HL-60 (cell line): ENCODE measurements around the gene TMEM9.

Experiments
- DNase-seq, 2 experiments: peaks; one replicate each; pipeline ENCODE4 v3.0.0-alpha.2; 2010 to 2020; ENCODE audit warnings: low read depth in 1 of 2, low spot score in 1 of 2
- H3K27ac ChIP-seq: fragments of 250-450 bp; sonication (Bioruptor Pico); replicated peaks from 2 replicates; pipeline ENCODE4 v1.5.1; 2020; ENCODE audit warnings: mild to moderate bottlenecking, moderate library complexity
- H3K27me3 ChIP-seq: fragments of 250-450 bp; sonication (Bioruptor Pico); 2 replicates; pipeline ENCODE4 v1.5.1; 2021; ENCODE audit warnings: mild to moderate bottlenecking, moderate library complexity; ENCODE audit not compliant: insufficient read depth, poor library complexity, severe bottlenecking
- H3K4me3 ChIP-seq: replicated peaks from 2 replicates; pipeline ENCODE4 v1.5.1; 2011; ENCODE audit warnings: mild to moderate bottlenecking, control low read depth, low read length; ENCODE audit not compliant: insufficient read depth
- GABPA ChIP-seq: IDR thresholded peaks from 2 replicates; pipeline ENCODE4 v1.6.1; 2012; ENCODE audit warnings: low read depth
- POLR2AphosphoS5 ChIP-seq: IDR thresholded peaks from 2 replicates; pipeline ENCODE4 v1.6.1; 2012; ENCODE audit warnings: low read depth
- SPI1 ChIP-seq: IDR thresholded peaks from 2 replicates; pipeline ENCODE4 v1.6.1; 2012; ENCODE audit warnings: low read depth, mild to moderate bottlenecking, borderline replicate concordance
- TF ChIP-seq, protein P1 (sequence below): IDR thresholded peaks from 2 replicates; pipeline ENCODE4 v1.6.1; 2012; ENCODE audit warnings: low read depth; ENCODE audit not compliant: insufficient replicate concordance
- TF ChIP-seq, protein P2 (sequence below): IDR thresholded peaks from one replicate; pipeline ENCODE4 v1.5.1; 2011; ENCODE audit warnings: low read length, control low read depth, inconsistent platforms; ENCODE audit not compliant: insufficient read depth

TMEM9 gene

DNA sequence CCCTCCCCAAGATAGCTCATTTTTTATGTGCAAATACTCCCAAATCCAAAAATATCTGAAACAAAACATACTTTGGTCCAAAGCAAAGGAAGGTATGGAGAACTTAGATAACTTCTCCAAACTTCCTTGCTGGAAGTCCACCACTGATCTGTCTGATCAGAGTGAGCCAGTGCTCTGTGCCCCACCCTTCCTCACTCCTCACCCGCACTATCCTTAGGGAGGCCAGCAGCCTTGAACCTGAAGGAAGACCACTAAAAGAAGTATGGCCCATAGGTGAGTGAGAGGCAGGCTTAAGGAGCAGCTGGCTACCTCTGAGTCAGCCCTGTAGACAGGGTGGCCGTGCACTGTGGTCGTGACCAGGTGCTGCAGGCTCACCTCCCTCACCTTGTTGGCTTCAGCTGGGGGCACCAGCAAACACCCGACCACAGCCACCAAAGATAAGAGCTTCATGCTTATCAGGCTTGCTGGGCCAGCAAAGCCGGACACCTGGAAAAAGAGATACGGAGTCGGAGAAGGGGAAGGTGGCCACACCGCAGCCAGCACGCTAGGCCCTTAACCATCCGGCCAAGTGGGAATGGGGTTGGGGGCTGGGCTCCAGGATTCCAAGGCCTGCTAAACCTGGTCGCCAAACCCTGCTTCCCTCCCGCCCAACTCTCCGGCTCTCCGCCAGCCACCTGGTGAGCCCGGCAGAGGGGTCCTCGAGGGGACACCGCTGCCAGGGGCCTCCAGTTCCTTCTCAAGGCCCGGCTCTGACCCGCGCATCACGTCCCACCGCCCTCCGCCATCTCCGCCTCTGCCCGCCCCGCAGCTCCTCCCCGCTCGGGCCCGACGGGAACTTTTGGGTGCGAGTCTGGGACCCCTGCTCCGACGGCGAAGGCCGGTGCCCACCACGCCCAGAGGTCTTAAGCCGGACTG is 543 bp downstream of the TMEM9 start:
- Histone ChIP-seq H3K27me3 (no peaks in the 10 kb centered on the region), H3K4me3 (peak overlapping the region; percentile 72), H3K27ac (peak overlapping the region; percentile 36)
- TF ChIP-seq POLR2AphosphoS5 (no peak), SPI1 (no peak), GABPA (no peak)
- TF ChIP-seq, protein P1, sequence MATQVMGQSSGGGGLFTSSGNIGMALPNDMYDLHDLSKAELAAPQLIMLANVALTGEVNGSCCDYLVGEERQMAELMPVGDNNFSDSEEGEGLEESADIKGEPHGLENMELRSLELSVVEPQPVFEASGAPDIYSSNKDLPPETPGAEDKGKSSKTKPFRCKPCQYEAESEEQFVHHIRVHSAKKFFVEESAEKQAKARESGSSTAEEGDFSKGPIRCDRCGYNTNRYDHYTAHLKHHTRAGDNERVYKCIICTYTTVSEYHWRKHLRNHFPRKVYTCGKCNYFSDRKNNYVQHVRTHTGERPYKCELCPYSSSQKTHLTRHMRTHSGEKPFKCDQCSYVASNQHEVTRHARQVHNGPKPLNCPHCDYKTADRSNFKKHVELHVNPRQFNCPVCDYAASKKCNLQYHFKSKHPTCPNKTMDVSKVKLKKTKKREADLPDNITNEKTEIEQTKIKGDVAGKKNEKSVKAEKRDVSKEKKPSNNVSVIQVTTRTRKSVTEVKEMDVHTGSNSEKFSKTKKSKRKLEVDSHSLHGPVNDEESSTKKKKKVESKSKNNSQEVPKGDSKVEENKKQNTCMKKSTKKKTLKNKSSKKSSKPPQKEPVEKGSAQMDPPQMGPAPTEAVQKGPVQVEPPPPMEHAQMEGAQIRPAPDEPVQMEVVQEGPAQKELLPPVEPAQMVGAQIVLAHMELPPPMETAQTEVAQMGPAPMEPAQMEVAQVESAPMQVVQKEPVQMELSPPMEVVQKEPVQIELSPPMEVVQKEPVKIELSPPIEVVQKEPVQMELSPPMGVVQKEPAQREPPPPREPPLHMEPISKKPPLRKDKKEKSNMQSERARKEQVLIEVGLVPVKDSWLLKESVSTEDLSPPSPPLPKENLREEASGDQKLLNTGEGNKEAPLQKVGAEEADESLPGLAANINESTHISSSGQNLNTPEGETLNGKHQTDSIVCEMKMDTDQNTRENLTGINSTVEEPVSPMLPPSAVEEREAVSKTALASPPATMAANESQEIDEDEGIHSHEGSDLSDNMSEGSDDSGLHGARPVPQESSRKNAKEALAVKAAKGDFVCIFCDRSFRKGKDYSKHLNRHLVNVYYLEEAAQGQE, result no peak
- TF ChIP-seq, protein P2, sequence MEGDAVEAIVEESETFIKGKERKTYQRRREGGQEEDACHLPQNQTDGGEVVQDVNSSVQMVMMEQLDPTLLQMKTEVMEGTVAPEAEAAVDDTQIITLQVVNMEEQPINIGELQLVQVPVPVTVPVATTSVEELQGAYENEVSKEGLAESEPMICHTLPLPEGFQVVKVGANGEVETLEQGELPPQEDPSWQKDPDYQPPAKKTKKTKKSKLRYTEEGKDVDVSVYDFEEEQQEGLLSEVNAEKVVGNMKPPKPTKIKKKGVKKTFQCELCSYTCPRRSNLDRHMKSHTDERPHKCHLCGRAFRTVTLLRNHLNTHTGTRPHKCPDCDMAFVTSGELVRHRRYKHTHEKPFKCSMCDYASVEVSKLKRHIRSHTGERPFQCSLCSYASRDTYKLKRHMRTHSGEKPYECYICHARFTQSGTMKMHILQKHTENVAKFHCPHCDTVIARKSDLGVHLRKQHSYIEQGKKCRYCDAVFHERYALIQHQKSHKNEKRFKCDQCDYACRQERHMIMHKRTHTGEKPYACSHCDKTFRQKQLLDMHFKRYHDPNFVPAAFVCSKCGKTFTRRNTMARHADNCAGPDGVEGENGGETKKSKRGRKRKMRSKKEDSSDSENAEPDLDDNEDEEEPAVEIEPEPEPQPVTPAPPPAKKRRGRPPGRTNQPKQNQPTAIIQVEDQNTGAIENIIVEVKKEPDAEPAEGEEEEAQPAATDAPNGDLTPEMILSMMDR, result no peak
- no peak for DNase-seq

DNA sequence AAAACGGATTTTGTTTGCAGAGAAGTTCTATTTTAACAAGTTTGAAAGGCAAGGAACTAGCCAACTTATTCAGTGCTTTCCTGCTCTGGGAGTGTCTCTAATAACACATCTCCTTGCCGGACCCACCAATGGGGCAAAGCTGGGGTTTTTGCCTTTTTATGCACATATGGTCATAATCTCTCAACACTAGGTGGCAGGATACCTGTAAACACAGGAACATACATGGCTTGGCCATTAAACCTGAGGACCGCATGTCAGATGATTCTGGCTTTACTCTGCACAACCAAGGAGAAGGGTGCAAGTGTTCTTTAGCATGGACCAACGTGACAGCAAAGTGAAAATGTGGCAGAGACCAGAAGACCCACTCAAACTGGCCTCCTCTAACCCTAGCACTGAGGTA is 4.9 kb downstream of the TMEM9 start:
- peak in 1 of 2 experiments; percentile 18 for DNase-seq
- Histone ChIP-seq H3K27me3 (no peaks in the 10 kb centered on the region), H3K4me3 (no peak overlapping the region), H3K27ac (no peak overlapping the region)
- TF ChIP-seq, protein P2, result peak; percentile 3
- TF ChIP-seq POLR2AphosphoS5, result no peak

DNA sequence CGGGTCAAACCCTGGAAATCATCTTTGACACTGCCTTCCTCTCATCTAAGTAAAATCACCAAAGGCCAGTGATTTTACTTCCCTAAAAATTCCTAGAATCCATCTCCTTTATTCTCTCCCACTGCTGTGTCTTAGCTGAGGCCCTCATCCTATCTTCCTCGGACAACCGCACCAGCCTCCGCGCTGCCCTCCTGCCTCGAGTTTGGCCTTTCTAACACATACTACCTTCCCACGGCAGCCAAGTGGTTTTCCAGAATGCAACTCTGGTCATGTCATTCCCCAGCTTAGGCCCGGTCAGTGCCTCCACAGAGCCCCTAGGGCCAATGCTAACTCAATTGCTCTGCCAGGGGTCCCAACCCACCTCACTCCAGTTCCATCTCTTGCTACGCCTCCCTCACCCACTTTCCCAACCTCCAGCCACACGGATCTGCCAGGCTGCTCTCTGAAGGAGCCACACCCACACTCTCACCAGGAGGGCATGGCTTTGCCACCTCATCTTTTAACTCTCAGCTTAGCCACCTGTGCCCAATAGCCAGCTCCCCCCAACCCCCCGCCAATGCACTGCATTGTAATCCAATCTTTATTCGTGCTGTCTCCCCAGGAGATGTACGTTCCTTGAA is 6.8 kb downstream of the TMEM9 start:
- no peak for DNase-seq
- Histone ChIP-seq H3K27ac (no peak overlapping the region), H3K27me3 (no peaks in the 10 kb centered on the region), H3K4me3 (no peak overlapping the region)
- TF ChIP-seq GABPA (no peak), SPI1 (no peak)
- TF ChIP-seq, protein P1, result no peak

DNA sequence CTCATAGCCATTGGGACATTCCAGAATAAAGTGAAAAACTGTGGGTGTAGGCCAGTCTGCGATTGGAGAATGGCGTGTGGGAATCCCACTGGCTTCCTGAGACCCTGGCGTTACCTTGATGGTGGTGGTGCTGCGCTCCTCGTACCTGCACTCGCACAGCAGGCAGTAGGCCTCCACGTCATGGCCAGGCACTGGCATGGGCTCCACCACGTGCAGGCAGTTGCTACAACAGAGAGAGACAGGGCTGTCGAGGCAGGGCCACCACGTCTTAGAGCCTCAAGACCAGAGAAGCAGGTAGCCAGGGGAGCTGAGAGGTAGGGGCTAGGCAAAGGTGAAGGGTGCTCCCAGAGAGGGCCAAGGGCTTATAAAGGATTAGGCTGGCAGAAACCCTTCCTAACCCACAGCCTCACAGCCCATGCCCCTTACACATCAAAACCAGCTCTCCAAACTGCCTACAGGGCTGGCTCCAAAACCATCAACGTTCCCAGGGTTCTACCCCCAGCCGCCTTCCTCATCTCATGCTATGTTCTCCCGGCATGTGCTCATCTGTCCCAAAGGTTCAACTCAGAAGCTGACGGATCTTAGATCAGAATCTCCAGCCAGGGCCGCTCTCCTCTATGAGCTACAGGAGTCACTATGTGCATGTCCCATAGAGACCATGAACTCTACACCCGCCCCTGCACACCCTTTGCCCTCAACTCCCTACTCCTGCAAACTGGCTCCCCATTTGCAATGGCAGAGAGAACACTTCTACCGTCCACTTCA is 7.5 kb downstream of the TMEM9 start:
- no peak overlapping the region for H3K4me3 ChIP-seq
- TF ChIP-seq, protein P1, result no peak
- TF ChIP-seq SPI1 (no peak), GABPA (no peak), POLR2AphosphoS5 (no peak)
- TF ChIP-seq, protein P2, result no peak
- no peaks in the 10 kb centered on the region for H3K27me3 ChIP-seq
- no peak overlapping the region for H3K27ac ChIP-seq
- no peak for DNase-seq
